HG02840 (cell line): Measurements from ENCODE around the gene GJA9.
"Not testable (repeated sequence)": the region's sequence is repeated elsewhere in the genome, so short reads cannot be mapped to it uniquely, and the experiment has no call there.

ENCODE experiments used
- ATAC-seq: cut with Tn5 transposase; IDR thresholded peaks from one replicate; pipeline ENCODE4 v1.9.1; 2021; ENCODE audit warnings: mild to moderate bottlenecking, moderate library complexity, moderate number of reproducible peaks; ENCODE audit not compliant: unreplicated experiment, low FRiP score

Gene GJA9

DNA sequence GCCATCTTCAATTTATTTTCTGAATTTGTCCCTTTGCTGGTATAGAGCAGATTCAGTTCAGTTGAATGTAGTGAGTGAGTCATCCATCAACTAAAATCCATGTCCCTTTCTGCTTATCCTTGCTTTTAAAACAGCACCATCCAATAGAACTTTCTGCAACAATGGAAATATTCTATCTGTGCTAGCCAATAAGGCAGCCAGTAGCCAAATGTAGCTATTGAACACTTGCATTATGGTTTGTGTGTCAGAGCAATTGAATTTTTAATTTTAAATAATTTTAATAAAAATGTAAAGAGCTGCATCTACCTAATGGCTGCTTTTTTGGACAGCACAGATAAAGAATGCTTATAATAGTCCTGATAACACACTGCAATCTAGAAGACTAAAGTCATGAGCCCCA lies at the start of gene GJA9:
GJA9 (minus strand) TSS at position 101 of the 400 bp plus-strand sequence. CDS start 5,489 bp downstream, outside the sequence.
- ATAC-seq, result no peak

DNA sequence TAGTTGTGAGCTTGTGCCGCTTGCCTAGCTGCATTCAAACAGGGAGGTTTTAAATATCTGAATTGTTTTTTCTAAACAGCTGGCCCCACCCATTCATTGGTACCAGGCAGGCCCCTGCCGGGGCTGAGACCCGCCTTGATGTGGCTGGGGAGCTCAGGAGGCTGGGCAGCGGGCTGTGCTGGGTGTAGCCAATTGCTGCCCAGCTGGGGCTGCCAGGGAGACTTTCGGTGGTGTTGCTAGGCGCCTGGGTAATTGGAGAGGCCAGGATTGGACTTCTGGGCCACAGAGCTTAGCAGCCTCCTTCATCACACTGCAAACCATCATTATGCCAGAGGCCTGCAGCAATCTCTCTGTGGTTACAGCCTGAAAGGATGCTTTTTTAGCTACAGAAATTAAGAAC lies 48.1 kb upstream of the GJA9 start:
- no peak for ATAC-seq

DNA sequence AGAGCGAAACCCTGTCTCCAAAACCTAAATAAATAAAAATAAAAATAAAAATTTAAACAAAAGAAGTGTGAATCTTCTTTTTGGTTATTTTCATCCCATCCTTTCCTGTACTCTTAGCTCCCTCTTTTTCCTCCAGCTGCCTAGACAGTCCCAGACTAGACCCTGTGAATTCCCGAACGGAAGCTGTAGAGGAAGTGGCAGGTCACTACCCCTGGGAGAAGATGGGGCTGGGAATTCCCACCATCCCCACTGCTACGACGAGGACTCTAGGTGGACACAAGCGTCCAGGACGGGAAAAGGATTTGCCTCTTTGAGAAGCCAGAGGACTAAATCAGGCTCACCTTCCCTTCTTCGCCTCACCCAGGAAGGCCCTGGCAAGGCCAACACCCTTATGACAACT lies 47.7 kb upstream of the GJA9 start:
- ATAC-seq, result no peak

DNA sequence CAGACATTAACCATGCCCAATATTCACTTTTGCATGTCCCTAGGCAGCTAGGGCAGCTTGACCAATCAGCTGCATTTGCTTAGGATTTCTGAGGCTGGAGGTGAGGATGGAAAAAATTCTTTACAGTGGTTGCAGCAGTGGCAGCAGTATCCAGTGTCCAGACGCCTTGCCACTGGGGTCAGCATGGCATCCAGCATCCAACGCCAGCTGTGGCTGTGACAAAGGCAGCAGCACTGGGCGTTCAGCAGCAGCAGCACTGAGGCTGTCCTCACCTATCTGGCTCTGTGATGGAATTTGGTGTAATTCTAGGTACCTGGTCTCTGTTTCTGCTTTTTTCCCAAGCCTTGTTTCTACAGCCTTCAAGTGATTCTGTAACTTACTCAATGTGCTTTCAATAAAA lies 44.7 kb upstream of the GJA9 start:
- ATAC-seq, result no peak

DNA sequence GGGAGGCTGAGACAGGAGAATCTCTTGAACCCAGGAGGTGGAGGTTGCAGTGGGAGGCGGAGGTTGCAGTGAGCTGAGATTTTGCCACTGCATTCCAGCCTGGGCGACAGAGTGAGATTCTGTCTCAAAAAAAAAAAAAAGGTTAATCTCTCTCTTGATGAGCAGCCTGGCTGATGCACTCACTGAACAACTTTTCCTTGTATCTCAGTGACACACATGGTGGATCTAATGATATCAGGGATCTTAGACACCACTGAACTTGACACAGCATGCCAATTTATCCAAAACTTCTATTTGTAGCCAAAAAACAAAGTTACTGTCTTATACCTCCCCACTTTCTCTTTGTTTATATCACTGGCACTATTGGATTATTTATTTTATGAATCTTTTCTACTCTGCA lies 44.0 kb upstream of the GJA9 start:
- ATAC-seq, result no peak

DNA sequence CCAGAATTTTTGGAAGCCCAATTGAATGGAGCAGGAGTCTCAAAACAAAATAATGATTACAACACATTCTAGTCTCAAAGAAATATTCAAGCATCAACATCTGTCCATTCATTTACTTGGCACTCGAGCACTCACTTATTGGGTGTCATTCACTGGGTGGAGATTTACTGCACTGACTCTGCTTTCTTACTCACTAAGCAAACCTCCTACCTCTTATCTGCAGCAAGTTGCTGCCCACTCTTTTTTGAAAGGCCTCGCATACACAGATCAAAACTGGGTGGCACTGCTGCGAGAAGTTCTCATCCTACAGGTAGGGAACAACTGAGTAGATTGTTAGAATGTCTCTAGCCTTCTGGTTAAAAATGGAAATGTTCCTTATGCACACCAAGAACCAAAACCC lies 42.2 kb upstream of the GJA9 start:
- no peak for ATAC-seq

DNA sequence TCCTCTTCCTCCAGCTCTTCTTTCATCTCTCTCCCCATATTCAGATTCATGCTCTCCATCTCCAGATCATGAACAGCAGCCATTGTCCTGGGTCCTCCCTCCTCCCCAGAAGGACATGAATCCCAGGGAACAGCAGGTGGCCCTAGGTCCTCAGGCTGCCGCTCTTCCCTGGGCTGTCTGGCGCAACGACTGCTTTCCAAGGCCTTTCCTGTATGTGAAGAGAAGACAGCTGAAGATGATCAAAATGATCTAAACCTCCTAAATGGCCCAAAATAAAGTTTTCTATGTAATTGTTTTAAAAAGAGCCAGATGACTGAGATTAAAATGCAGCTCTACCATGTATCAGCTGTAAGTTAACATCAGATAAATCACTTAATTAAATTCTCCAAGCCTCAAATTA lies 37.7 kb upstream of the GJA9 start:
- no peak for ATAC-seq

DNA sequence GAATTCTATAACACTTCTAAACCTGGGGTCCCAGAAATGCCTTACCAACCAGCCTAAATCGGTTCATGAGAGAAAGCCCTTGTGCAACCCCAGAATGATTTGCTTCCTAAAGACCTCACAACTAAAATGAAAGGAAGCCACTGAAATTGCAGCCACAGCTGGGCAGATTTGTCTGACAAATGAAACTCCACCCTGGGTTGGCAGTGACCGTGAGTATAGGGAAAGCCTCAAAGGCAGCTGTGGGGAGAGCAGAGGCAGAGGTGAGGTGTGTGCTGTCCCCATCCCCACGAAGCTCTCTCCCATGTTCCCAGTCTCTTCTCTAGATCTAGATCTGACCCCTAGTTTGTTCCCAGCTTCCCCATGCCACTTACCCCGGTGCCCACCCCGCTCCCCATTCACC lies 37.2 kb upstream of the GJA9 start:
- no peak for ATAC-seq

DNA sequence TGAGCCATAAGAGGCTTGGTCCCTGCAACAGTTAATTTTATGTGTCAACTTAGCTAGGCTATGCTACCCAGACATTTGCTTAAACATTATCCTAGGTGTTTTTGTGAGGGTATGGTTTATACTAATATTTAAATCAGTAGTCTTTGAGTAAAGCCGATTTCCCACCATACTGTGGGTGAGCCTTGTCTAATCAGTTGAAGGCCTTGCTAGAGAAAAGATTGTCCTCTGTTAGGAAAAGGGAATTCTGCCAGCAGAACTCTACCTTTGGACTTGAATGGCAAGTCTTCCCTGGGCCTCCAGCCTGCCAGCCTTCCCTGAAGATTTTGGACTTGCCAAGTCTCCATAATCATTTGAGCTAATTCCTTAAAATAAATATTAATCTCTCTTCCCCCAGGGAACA lies 36.4 kb upstream of the GJA9 start:
- no peak for ATAC-seq

DNA sequence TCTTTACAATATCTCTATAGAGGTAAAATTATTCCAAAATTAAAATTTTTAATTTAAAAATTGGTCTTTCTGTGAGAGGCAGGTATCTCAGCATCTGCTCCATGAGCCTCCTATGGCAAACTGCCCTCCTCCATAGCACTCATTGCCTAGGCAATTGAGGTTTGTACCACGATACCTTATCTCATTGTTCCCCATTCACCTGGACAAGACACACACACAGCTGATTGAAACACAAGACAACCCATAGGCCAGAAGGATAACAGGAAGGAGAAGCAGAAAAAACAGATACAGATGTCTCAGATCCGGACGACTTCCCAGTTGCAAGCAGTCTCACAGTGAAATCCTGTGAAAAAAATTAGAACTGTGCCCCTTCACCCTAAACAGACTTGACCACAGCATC lies 36.0 kb upstream of the GJA9 start:
- no peak for ATAC-seq

DNA sequence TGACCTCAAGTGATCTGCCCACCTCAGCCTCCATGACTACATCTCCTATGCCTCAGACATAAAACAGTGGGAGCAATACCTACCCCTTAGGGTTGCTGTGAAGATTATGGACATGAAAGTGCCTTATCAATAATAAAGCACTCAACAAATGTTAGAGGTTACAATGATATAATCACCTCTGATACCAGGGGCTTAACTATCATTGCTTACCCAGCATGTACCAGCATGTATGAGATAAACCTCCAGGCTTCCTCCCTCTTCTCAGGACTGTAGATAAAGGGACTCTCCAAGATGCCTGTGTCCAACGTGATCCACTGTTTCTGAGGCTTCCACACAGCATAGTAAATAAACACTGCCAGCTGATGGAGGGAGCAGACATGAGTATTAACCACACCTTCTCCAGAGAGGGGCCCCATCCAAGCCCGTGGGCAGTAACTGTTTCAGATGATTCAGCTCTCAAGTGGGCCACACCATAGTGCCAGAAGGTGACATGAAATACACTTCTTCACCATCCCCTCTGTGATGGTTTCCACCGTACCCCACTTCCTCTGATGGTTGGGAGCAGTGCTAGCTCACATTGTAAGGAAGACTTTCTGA lies 34.1 kb upstream of the GJA9 start:
- ATAC-seq, result no peak

DNA sequence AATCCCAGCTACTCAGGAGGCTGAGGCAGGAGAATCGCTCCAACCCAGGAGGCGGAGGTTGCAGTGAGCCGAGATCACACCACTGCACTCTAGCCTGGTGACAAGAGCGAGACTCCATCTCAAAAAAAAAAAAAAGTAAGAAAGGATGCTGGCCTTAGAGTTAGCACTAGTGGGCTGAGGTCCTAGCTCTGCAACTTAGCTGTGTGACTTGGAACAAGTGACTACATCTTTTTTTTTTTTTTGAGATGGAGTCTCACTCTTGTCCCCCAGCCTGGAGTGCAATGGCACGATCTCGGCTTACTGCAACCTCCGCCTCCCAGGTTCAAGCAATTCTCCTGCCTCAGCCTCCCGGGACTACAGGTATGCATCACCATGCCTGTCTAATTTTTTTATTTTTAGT lies 33.5 kb upstream of the GJA9 start:
- ATAC-seq, result not testable (repeated sequence)

DNA sequence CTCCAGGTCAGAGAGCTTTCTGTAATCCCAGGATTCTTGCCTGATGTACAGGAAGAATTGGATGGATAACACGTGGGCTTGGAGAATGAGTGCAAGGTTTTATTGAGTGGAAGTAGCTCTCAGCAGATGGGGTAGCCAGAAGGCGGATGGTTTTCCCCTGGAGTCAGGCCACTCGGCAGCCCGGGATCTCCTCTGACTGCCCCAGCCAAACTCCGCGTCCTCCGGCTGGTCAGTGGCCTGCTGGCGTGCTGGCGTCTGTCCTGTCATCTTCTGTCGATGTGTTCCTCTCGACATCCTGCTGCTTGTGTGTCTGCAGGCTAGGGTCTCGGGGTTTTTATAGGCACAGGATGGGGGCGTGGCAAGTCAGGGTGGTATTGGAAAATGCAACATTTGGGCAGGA lies 27.4 kb upstream of the GJA9 start:
- no peak for ATAC-seq

DNA sequence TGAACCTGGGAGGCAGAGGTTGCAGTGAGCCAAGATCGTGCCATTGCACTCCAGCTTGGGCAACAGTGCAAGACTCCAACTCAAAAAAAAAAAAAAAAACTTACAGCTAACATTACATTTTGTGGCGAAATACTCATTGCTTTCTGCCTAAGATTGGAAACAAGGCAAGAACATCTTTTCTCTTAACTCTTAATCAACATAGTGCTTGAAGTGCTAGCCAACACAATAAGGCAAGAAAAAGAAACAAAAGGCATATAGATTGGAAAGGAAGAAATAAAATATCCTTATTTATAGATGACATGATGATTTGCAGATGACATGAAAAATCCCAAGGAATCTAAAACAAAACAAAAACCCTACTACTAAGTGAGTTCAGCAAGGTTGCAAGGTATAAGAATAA lies 24.6 kb upstream of the GJA9 start:
- no peak for ATAC-seq

DNA sequence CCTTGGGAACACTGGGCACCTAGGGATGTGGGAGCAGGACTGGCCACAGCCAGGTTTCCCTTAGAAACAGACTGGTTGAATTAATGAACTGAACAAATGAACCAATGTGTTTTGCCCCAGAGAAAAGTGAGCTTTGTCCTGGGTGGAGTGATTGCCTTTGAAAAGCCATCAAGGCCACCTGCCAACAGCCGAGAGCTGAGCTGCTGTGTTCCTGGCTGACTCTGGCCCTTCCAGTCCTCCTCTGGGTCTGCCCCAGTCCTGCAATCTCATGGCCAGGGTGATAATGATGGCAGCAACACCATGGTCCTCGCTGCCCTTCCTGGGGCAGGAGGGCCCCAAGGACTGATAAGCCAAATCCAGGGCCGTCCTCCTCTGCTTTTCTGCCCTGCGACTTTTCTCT lies 18.2 kb upstream of the GJA9 start:
- no peak for ATAC-seq

DNA sequence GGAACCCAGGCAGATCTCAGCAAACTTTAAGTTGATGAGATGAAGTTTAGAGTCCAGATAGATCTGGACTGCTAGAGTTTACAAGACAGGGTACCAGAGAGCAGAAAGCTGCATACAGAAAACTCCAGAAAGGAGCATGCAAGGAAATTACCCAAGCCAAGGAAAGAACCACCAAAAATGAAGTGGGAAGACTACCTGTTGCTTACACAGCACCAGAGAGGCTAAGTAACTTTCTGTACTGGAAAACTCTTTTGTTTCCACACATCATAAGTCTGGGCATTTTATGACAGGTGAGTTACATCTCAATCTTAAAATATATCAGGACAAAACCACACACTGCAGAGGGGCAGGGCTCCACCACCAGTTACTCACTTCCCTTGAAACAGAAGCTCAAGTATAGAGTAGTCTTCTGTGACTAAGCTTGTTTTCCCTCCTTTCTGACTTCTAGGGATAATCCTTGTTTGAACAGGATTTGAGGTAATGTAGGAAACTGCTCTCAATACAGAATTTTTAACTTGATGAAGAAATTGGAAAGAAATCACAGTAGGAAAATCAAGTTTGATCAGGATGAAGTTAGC lies 17.4 kb upstream of the GJA9 start:
- ATAC-seq, result no peak

DNA sequence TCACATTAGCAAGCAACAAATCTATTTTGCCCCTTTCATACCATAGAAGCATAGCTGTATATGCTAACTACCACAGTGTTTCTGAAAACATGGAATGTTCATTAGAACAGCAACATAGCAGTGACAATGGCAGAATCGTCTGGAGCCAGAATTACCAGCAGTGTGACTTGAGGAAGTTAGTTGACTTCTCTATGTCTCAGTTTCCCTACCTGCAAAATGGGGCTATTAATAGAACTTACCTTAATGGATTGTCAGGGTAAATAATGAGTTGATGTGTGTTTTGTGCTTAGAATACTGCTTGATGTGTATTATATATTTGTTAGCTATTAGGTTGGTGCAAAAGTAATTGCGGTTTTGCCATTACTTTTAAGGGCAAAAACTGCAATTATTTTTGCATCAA lies 14.8 kb upstream of the GJA9 start:
- ATAC-seq, result no peak

DNA sequence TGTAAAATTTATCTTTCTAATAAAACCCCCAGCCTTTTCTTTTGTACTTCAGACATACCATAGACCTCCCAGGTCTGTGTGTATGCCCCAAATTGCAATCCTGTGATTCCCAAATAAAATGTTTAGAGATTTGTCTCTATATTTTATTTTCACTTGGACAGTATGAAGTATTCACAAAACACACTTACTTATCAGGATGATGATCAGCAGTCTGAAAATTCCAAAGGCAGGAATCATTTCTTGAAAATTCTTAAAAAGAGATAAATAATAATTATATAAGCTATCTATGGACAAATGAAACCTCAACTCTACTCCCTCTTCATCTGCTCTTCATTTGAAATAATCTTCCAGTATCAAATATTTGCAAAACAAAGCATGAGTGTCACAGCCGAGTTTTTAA lies 11.6 kb upstream of the GJA9 start:
- ATAC-seq, result no peak

DNA sequence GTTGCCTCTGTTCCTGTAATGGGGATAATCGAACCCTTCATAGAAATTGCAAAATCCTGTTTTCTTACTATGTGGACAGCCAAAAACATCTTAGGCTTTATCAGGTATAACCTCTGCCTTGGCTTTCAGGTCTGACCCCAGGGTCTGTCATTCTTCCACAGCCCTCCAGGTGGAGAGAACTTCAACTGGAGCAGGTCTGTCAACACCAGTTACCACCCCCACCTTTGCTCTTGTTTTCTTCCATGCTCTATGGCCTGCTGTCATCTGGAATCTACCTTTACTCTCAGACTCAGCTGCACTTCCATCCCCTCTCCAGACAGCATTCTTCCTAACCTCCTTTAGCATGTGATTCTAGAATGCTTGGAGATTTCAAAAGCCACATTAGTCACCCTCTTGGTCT lies 10.4 kb upstream of the GJA9 start:
- ATAC-seq, result no peak

DNA sequence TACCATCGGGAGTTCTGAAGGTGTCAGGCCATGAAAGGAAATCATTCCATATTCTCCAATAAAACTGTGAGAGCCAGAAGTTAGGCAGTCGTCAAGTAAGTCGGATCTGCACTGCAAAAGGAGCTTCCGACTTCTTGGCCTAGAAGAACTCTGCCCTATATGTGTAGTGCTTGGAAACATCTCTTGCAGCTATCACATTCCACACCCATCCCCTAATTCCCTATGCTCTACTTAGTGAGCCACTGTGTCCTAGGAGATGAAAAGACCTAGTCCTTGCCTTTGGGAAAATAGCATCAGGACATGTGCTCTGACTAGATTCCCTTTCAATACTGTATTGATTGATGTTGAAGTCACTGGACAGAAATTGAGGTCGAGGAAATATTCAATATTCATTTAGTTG lies 8.2 kb upstream of the GJA9 start:
- ATAC-seq, result no peak

DNA sequence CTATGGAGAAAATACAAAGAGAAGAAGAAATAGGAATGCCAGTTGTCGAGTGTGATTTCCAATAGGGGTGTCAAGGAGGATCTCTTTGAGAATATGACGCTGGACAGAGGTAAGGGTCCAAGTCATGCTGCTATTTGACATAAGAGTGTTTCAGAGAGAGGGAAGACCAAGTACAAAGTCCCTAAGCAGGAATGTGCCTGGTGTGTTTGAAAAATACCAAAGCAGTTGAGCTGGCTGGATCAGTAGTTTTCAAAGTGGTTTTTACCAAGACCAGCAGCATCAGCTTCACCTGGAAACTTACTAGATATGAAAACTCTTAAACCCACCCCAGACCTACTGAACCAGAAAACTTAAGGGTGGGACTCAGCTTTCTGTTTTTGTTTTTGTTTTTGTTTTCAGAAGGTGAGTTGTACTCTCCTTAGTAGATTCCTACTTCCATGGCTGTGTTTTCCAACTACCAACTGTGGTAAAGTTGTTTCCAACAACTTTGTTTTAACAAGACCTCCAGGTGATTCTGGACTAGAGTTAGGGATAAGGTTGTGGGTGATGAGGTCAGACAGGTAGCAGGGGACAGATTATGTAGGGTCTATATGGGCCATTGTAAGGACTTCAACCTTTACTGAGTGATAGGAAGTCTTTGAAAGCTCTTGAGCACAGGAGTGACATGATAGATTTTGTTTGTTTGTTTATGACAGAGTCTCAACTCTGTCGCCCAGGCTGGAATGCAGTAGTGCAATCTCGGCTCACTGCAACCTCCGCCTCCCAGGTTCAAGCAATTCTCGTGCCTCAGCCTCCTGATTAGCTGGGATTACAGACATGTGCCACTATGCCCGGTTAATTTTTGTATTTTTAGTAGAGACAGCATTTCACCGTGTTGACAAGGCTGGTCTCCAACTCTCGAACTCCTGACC lies 7.3 kb upstream of the GJA9 start:
- no peak for ATAC-seq

DNA sequence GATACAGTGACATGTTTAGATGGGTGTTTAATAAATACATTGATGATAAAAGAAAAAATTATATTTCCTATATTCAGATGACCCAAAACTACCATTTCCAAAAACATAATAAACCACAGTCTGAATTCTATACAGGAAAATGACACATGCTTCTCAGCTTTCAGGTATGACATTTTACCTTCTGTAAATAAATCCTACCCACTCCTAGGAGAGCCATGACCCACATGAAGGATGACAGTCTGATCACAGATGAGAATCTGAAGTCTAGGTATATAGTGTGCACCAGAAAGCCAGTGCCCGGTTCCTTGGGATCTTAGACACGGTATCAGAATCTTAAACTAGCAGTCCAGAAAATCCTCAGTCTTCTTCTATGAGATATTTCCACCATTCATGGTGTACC lies 3.7 kb upstream of the GJA9 start:
- ATAC-seq, result no peak
